Kidney epithelial cell (primary cell): ENCODE data around the gene EIF3K. TPM values are rescaled to one million over a fixed set of nuclear protein-coding genes. Genes with fewer than 3 reads are reported as not detected.

Source experiments
- DNase-seq: peaks from one replicate; pipeline ENCODE4 v3.0.0-alpha.2; 2010; ENCODE audit warnings: low read depth
- H3K27me3 ChIP-seq: 2 replicates; pipeline ENCODE4 v1.6.0; 2011; ENCODE audit warnings: low read length; ENCODE audit not compliant: control insufficient read depth, insufficient read depth
- H3K36me3 ChIP-seq: 2 replicates; pipeline ENCODE4 v1.5.1; 2011; ENCODE audit warnings: low read length; ENCODE audit not compliant: control insufficient read depth, insufficient read depth
- H3K4me3 ChIP-seq: 2 replicates; pipeline ENCODE4 v1.5.1; 2011; ENCODE audit warnings: low read depth, mild to moderate bottlenecking, control low read depth, low read length
- total RNA-seq: library from RNA; depleted of rRNA; stranded (reverse); fragments of >200 nt; gene quantifications from 2 replicates; pipeline ENCODE4 v1.2.3, GENCODE V29; 2015
- TF ChIP-seq, protein P1 (sequence below): IDR thresholded peaks from 2 replicates; pipeline ENCODE4 v1.5.1; 2011; ENCODE audit warnings: mild to moderate bottlenecking, moderate library complexity, low read length, control low read depth, inconsistent platforms; ENCODE audit not compliant: insufficient read depth, poor library complexity, severe bottlenecking

The EIF3K gene
- total RNA-seq, 1 donor from 2014 or later, result 653 TPM

DNA sequence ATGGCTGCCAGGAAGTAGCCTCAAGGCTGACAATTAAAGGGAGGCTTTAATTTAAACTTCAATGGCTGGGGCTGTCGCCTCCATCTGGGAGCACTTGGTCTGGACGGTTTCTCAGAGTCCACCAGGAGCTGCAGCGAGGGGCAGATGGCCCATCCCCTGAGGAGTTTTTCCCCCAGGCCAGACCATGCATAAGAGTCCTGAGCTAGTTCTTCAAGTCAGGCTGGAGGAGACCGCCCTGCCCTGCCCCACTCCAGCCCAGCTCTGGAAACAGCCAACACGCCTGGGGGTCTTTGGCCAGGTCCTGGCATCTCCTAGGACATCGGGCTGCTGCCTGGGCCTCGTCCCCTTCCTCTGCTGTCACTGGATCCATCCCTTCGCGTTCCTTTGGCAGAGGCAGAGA lies 23.2 kb downstream of the EIF3K start:
- H3K36me3 ChIP-seq, result no peaks in the 10 kb centered on the region
- H3K27me3 ChIP-seq, result no peaks in the 10 kb centered on the region
- H3K4me3 ChIP-seq, result no peak overlapping the region
- no peak for DNase-seq
- TF ChIP-seq, protein P1, sequence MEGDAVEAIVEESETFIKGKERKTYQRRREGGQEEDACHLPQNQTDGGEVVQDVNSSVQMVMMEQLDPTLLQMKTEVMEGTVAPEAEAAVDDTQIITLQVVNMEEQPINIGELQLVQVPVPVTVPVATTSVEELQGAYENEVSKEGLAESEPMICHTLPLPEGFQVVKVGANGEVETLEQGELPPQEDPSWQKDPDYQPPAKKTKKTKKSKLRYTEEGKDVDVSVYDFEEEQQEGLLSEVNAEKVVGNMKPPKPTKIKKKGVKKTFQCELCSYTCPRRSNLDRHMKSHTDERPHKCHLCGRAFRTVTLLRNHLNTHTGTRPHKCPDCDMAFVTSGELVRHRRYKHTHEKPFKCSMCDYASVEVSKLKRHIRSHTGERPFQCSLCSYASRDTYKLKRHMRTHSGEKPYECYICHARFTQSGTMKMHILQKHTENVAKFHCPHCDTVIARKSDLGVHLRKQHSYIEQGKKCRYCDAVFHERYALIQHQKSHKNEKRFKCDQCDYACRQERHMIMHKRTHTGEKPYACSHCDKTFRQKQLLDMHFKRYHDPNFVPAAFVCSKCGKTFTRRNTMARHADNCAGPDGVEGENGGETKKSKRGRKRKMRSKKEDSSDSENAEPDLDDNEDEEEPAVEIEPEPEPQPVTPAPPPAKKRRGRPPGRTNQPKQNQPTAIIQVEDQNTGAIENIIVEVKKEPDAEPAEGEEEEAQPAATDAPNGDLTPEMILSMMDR, result no peak

DNA sequence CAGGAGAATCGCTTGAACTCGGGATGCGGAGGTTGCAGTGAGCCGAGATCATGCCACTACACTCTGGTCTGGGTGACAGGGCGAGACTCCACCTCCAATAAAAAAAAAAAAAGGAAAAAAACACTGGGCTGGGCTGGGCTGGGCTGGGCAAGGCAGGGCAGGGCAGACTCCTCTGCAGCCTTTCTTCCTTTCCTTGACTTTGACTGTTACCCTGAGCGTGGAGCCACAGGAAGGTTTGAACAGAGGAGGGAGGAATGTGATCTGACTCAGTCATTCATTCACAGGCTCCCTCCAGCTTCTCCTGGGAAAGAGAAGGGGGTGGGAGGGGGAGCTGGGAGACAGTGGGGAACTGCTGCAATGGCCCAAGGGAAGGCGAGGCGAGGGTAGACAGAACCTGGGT lies 25.7 kb downstream of the EIF3K start:
- no peaks in the 10 kb centered on the region for H3K36me3 ChIP-seq
- TF ChIP-seq, protein P1, result no peak

DNA sequence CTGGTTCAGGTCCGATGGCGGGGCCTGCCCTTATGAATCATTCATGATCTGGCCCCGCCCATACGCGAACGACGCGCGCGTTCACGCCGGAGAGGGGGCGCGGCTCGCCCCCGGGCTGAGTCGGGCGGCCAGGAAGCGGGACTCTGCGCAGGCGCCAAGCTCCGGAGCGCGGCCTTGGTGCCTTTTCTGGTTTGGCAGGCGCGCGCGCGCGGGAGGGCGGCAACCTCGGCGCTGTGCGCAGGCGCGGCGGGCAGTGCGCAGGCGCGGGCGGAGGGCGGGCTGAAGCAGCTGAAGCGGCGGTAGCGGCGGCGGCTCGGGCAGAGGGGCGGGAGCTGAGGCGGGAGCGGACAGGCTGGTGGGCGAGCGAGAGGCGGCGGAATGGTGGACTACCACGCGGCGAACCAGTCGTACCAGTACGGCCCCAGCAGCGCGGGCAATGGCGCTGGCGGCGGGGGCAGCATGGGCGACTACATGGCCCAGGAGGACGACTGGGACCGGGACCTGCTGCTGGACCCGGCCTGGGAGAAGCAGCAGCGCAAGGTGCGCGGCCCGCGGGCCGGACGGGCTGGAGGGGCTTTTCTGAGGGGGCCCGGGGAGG lies 28.5 kb downstream of the EIF3K start, which contains the start of gene ACTN4:
ACTN4 (plus strand) TSS at position 282 of the 598 bp plus-strand sequence; CDS start at position 379, 97 bp downstream.
- Histone ChIP-seq H3K4me3 (peak within 1 kb of the TSS; percentile 100), H3K36me3 (no peaks in the 10 kb centered on the region), H3K27me3 (no peaks in the 10 kb centered on the region)
- DNase-seq, result no peak
- TF ChIP-seq, protein P1, result no peak

More for the DNA sequence above, 25.7 kb downstream of the EIF3K start:
- no peak for DNase-seq
- H3K4me3 ChIP-seq, result no peak overlapping the region
- H3K27me3 ChIP-seq, result no peaks in the 10 kb centered on the region

DNA sequence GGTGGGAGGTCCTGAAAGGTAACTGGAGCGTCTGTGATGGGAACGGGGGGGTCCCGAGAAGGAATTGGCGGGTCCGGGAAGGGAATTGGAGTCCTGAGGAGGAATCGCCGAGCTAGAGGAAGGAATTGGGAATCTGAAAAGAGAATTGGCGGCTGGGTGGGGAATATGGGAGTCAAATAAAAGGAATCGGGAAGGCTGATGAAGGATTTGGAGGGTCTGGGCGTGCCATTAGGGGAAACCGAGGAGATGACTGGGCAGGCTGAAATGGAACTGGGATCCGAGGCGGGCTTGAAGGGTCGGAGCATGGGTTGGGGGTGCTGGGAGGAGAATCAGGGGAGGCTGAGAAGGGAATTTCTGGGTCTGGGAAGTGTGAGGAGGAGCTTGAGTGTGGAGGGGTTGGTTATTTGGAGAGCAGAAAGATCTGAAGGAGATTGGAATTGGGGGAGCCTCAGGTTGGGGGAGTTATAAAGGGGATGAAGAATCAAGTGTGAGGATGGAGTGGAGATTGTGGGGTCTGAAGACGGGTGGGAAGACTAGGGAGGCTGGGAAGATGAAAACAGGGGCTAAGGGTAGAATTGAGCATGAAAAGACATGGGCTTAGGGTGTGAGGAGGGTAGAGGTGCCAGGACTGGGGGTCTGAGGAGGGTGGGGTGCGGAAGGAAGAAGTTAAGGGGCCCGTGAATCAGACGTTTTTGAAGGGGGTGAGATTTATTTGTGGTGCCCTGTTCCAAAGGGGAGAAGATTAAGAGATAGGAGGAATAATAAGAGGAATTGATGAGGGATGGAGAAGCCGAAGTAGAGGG lies 29.2 kb downstream of the EIF3K start:
- peak overlapping the region; percentile 100 for H3K4me3 ChIP-seq
- H3K36me3 ChIP-seq, result no peaks in the 10 kb centered on the region
- no peak for DNase-seq
- H3K27me3 ChIP-seq, result no peaks in the 10 kb centered on the region
- TF ChIP-seq, protein P1, result no peak

DNA sequence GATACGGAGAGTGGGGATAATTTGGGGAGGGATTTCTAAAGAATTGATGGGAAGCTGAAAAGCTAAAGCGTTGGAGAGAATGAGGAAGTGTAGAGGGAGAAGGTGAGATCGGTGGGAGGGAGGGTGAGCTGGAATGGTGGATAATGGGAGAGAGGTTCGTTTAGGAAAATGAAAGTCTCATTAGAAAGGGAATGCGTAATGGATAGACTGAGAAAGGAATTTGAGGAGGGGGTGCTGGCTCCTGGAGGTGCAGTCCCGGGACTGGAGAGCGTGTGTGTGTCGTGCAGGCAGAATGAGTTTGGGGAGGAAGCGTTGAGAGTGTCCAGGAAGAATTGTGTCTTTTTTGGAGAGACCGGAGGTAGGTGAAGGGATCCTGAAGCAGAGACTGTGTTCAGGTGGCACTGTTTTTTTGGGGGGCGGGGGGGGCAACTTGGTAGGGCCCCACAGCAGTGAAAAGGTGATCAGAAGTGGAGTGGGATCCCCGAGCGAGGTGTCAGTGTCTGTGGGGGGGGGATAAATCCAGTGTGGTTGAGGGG lies 29.8 kb downstream of the EIF3K start:
- no peak for DNase-seq
- H3K4me3 ChIP-seq, result peak overlapping the region; percentile 100
- H3K36me3 ChIP-seq, result no peaks in the 10 kb centered on the region
- no peaks in the 10 kb centered on the region for H3K27me3 ChIP-seq
- TF ChIP-seq, protein P1, result no peak
